OCI-LY7 (cell line): ENCODE measurements around the gene SARM1. TPM values are rescaled to one million over a fixed set of nuclear protein-coding genes. Genes with fewer than 3 reads are reported as not detected.
A peak's percentile ranks its signal among the peaks of the same experiment; 100 is the strongest.

Experiments
- BruUV-seq: library from RNA; stranded (reverse); fragments of 400-500 nt; replicated peaks from 2 replicates; lab custom pipeline; 2021; lab: Mats Ljungman, UMichigan
- CTCF ChIA-PET: fragments of 300-600 bp; sonication (Branson Sonifier 250); formaldehyde crosslinking; loops from one replicate; lab custom pipeline; 2022; ENCODE audit warnings: antibody characterized with exemption; ENCODE audit not compliant: unreplicated experiment; lab: Charles Lee
- POLR2A ChIA-PET: fragments of 300-600 bp; sonication (Branson Sonifier 250); formaldehyde crosslinking; loops from one replicate; lab custom pipeline; 2022; ENCODE audit warnings: antibody characterized with exemption; lab: Charles Lee
- DNase-seq: peaks from one replicate; pipeline ENCODE4 v3.0.0-alpha.2; 2015; ENCODE audit warnings: low spot score
- H2AFZ ChIP-seq: fragments of 200-600 bp; sonication (generic), shearing (Covaris generic); 2 replicates; pipeline ENCODE4 v1.6.1; 2014; ENCODE audit warnings: mild to moderate bottlenecking, antibody characterized with exemption, low read length, moderate library complexity
- H3K27ac ChIP-seq: fragments of 200-600 bp; sonication (generic); 2 replicates; pipeline ENCODE4 v1.5.1; 2014; ENCODE audit warnings: mixed run types, low read depth, mild to moderate bottlenecking, moderate library complexity, low read length, inconsistent platforms; ENCODE audit not compliant: poor library complexity, severe bottlenecking
- H3K36me3 ChIP-seq: fragments of 200-600 bp; sonication (generic); 2 replicates; pipeline ENCODE4 v1.6.1; 2014; ENCODE audit warnings: mild to moderate bottlenecking, antibody characterized with exemption, low read length, moderate library complexity, mixed read lengths; ENCODE audit not compliant: insufficient read depth
- H3K4me1 ChIP-seq: fragments of 200-600 bp; sonication (generic); 2 replicates; pipeline ENCODE4 v1.5.1; 2014; ENCODE audit warnings: mild to moderate bottlenecking, low read length; ENCODE audit not compliant: insufficient read depth, poor library complexity, severe bottlenecking
- H3K4me2 ChIP-seq: fragments of 200-600 bp; sonication (generic); 2 replicates; pipeline ENCODE4 v1.6.1; 2014; ENCODE audit warnings: mild to moderate bottlenecking, low read length
- H3K4me3 ChIP-seq: fragments of 200-600 bp; sonication (generic); 2 replicates; pipeline ENCODE4 v1.5.1; 2014; ENCODE audit warnings: mild to moderate bottlenecking, low read depth, low read length; ENCODE audit not compliant: poor library complexity, severe bottlenecking
- H3K79me2 ChIP-seq: fragments of 200-600 bp; sonication (generic); 2 replicates; pipeline ENCODE4 v1.6.1; 2016; ENCODE audit warnings: low read depth, mild to moderate bottlenecking, low read length, moderate library complexity, mixed read lengths; ENCODE audit not compliant: insufficient read depth
- H3K9me2 ChIP-seq: fragments of 200-600 bp; sonication (generic); 2 replicates; pipeline ENCODE4 v1.6.1; 2016; ENCODE audit warnings: mild to moderate bottlenecking, low read length, mixed read lengths; ENCODE audit not compliant: insufficient read depth
- H3K9me3 ChIP-seq: fragments of 200-600 bp; sonication (generic); 2 replicates; pipeline ENCODE4 v1.6.1; 2014; ENCODE audit warnings: mild to moderate bottlenecking, mixed run types, low read length, mixed read lengths
- H4K20me1 ChIP-seq: fragments of 200-600 bp; sonication (generic); 2 replicates; pipeline ENCODE4 v1.6.1; 2014; ENCODE audit warnings: mild to moderate bottlenecking, antibody characterized with exemption, low read length, moderate library complexity, mixed read lengths; ENCODE audit not compliant: insufficient read depth
- CTCF ChIP-seq: fragments of 200-600 bp; sonication (generic); conservative IDR thresholded peaks from 2 replicates; pipeline ENCODE4 v1.5.1; 2014; ENCODE audit warnings: mild to moderate bottlenecking, antibody characterized with exemption, low read length, moderate library complexity, mixed read lengths
- EZH2phosphoT487 ChIP-seq: fragments of 200-600 bp; sonication (generic); IDR thresholded peaks from 2 replicates; pipeline ENCODE4 v1.6.1; 2018; ENCODE audit warnings: low read depth, borderline replicate concordance, mild to moderate bottlenecking, mixed run types, antibody characterized with exemption, low read length, moderate library complexity, mixed read lengths
- intact Hi-C: fragments of 100-400 bp; cut with micrococcal nuclease; formaldehyde crosslinking; loops from one replicate; pipeline ENCODE4 v1.10.0; 2022; ENCODE audit not compliant: unreplicated experiment
- total RNA-seq, 2 experiments: library from RNA; depleted of rRNA in 1 of 2; stranded (reverse); fragments of >200 nt in 1 of 2; shearing (Covaris generic) in 1 of 2; gene quantifications; 2 replicates each; pipeline ENCODE4 v1.2.3, GENCODE V29; 2014 to 2022

SARM1 gene
- total RNA-seq, 2 experiments from 2014 or later, result 7.5 to 21.3 TPM

GRCh38 chr17:28394337-28395116 is 23.0 kb downstream of the SARM1 start:
- Histone ChIP-seq H3K79me2 (no peaks in the 10 kb centered on the region), H3K36me3 (peaks cover 12% of the 10 kb centered on the region; the same call in 1 of the 2 replicates), H4K20me1 (no peaks in the 10 kb centered on the region), H3K4me2 (no peak overlapping the region), H3K9me3 (no peaks in the 10 kb centered on the region), H3K27ac (no peak overlapping the region), H2AFZ (no peak overlapping the region), H3K4me3 (no peak overlapping the region), H3K4me1 (no peaks in the 10 kb centered on the region), H3K9me2 (no peaks in the 10 kb centered on the region)
- ChIA-PET CTCF (no interaction called here), POLR2A (interaction anchor here (0.9 kb wide), 1 partner anchor 10 kb away, joined by 3 read pairs; no protein-coding TSS in a partner anchor)
- TSS peak; percentile 39 for BruUV-seq
- TF ChIP-seq CTCF (no peak), EZH2phosphoT487 (no peak)
- intact Hi-C loops, result no loop called here
- DNase-seq, result no peak

- BruUV-seq, result no TSS peak
- DNase-seq, result no peak
- H3K9me2 ChIP-seq, result no peaks in the 10 kb centered on the region
- H3K27ac ChIP-seq, result no peak overlapping the region
- H4K20me1 ChIP-seq, result no peaks in the 10 kb centered on the region
- no peak for TF ChIP-seq EZH2phosphoT487
- TF ChIP-seq CTCF, result no peak
- POLR2A ChIA-PET, result interaction anchor here (0.9 kb wide), 1 partner anchor 9 kb away, joined by 3 read pairs; no protein-coding TSS in a partner anchor
- no peak overlapping the region for H2AFZ ChIP-seq
- H3K9me3 ChIP-seq, result no peaks in the 10 kb centered on the region
- no peak overlapping the region for H3K4me3 ChIP-seq
- intact Hi-C loops, result no loop called here
- no peak overlapping the region for H3K4me2 ChIP-seq
- H3K4me1 ChIP-seq, result no peaks in the 10 kb centered on the region
- H3K36me3 ChIP-seq, result peaks cover 9% of the 10 kb centered on the region; the same call in 1 of the 2 replicates
- no peaks in the 10 kb centered on the region for H3K79me2 ChIP-seq
- CTCF ChIA-PET, result no interaction called here
These were observed 23.9 kb downstream of the SARM1 start for GRCh38 chr17:28395426-28395825.

GRCh38 chr17:28395968-28396367 is 24.5 kb downstream of the SARM1 start:
- no peak overlapping the region for H3K4me2 ChIP-seq

More at GRCh38 chr17:28395968-28396367, 24.5 kb downstream of the SARM1 start:
- no peak for DNase-seq
- H3K27ac ChIP-seq, result no peak overlapping the region
- POLR2A ChIA-PET, result no interaction called here
- H3K9me2 ChIP-seq, result no peaks in the 10 kb centered on the region
- H3K36me3 ChIP-seq, result peaks cover 4% of the 10 kb centered on the region; the same call in 1 of the 2 replicates
- no peaks in the 10 kb centered on the region for H3K4me1 ChIP-seq
- no peaks in the 10 kb centered on the region for H3K79me2 ChIP-seq
- no TSS peak for BruUV-seq
- intact Hi-C loops, result no loop called here
- H4K20me1 ChIP-seq, result no peaks in the 10 kb centered on the region
- CTCF ChIA-PET, result interaction anchor here (1.0 kb wide), 1 partner anchor 21 kb away, joined by 4 read pairs; no protein-coding TSS in a partner anchor
- no peak overlapping the region for H2AFZ ChIP-seq
- TF ChIP-seq CTCF, result no peak
- TF ChIP-seq EZH2phosphoT487, result no peak
- H3K4me3 ChIP-seq, result no peak overlapping the region
- no peaks in the 10 kb centered on the region for H3K9me3 ChIP-seq
